Lower lobe of right lung (tissue), 2 donors: Measurements from ENCODE around the gene SFXN2. TPM values are rescaled to one million over a fixed set of nuclear protein-coding genes. Genes with fewer than 3 reads are reported as not detected.
"Not testable (repeated sequence)": the region's sequence is repeated elsewhere in the genome, so short reads cannot be mapped to it uniquely, and the experiment has no call there.

Experiments
- ATAC-seq, 2 donors: fragments of 200-7000 bp; cut with Tn5 transposase; one replicate each; pipeline ENCODE4 v1.9.1; 2020 to 2022; ENCODE audit warnings: mild to moderate bottlenecking in 2 of 2, moderate library complexity in 2 of 2
- DNase-seq: peaks from one replicate; pipeline ENCODE4 v3.0.0-alpha.2; 2020
- H3K27ac ChIP-seq: fragments of 200-600 bp; one replicate; pipeline ENCODE4 v1.8.0; 2022
- H3K27me3 ChIP-seq: fragments of 200-600 bp; one replicate; pipeline ENCODE4 v1.8.0; 2022; ENCODE audit warnings: low read depth
- H3K36me3 ChIP-seq: fragments of 200-600 bp; one replicate; pipeline ENCODE4 v1.8.0; 2022; ENCODE audit warnings: mild to moderate bottlenecking
- H3K4me1 ChIP-seq: fragments of 200-600 bp; one replicate; pipeline ENCODE4 v1.8.0; 2022
- H3K4me3 ChIP-seq: fragments of 200-600 bp; one replicate; pipeline ENCODE4 v1.8.0; 2022; ENCODE audit warnings: mild to moderate bottlenecking
- H3K9me3 ChIP-seq: fragments of 200-600 bp; one replicate; pipeline ENCODE4 v1.8.0; 2022
- intact Hi-C: fragments of 100-400 bp; cut with DNase I; formaldehyde crosslinking; loops from one replicate; pipeline ENCODE4 v1.11.0; 2022
- total RNA-seq: library from RNA; stranded (reverse); fragmentation: NEBNext Ultra II Directional; extraction: Animal tissue kit (Norgen Biotek cat#: 25700); gene quantifications from one replicate; pipeline ENCODE4 v1.2.1, GENCODE V29; 2021
- TF ChIP-seq, protein P1 (sequence below): fragments of 200-600 bp; IDR thresholded peaks from one replicate; pipeline ENCODE4 v1.8.0; 2022; ENCODE audit warnings: antibody characterized with exemption, mild to moderate bottlenecking
- donor health status: DM: no; HTN: yes; CAD: no; lungs with severe emphysema.

Gene SFXN2
- total RNA-seq, 1 donor from 2014 or later = 10.0 TPM

DNA sequence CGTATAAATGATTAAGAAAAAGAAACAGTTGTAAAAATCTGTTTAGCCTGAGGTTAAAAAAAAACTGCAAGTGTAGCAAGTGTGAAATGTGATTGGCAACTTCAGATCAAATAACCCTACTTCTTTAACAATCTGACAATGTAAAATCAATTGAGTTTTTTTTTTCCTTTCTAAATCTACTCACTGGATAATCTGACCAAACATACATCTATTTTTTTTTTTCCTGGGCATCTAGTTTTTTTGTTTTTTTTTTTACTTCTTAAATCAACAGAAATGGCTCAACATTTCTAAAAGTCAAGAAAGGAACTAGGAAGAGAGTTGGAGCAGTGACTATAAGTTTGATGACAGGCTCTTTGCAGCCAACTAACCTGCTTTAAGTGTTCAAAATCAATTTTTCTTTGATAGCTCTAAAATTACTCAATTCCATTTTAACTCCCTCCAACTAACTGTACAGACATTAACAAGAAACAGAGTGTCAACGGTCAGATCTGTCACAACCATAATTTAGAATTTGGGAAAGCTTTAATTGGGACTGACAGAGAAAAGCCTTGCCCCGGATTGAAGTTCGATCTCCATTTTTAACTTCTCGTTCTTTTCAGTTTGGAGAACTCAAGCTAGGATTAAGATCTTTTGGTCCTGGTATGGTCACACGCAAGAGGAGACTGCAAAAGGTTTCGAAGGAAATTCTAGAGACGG is 1.4 kb upstream of the SFXN2 start:
- Histone ChIP-seq H3K9me3 (no peaks in the 10 kb centered on the region), H3K27ac (peak overlapping the region; percentile 85), H3K36me3 (no peaks in the 10 kb centered on the region), H3K4me3 (peak overlapping the region; percentile 99), H3K4me1 (peaks cover 19% of the 10 kb centered on the region), H3K27me3 (no peaks in the 10 kb centered on the region)
- ATAC-seq (no peak), DNase-seq (no peak)
- intact Hi-C loops = no loop called here
- TF ChIP-seq, protein P1, sequence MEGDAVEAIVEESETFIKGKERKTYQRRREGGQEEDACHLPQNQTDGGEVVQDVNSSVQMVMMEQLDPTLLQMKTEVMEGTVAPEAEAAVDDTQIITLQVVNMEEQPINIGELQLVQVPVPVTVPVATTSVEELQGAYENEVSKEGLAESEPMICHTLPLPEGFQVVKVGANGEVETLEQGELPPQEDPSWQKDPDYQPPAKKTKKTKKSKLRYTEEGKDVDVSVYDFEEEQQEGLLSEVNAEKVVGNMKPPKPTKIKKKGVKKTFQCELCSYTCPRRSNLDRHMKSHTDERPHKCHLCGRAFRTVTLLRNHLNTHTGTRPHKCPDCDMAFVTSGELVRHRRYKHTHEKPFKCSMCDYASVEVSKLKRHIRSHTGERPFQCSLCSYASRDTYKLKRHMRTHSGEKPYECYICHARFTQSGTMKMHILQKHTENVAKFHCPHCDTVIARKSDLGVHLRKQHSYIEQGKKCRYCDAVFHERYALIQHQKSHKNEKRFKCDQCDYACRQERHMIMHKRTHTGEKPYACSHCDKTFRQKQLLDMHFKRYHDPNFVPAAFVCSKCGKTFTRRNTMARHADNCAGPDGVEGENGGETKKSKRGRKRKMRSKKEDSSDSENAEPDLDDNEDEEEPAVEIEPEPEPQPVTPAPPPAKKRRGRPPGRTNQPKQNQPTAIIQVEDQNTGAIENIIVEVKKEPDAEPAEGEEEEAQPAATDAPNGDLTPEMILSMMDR = no peak

DNA sequence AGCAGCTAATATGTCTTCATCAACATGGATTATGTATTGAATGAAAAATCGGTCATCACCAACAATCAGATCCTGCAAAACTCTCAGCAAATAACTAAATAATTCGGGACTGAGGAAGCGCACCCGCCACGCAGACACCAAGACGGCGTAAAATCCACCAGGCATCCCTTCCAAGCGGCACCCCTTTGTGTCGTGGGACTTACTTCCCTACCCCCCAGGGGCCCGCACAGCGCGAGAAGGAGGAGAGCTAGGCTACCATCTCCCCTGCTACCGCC is 960 bp upstream of the SFXN2 start:
- Histone ChIP-seq H3K9me3 (no peaks in the 10 kb centered on the region), H3K36me3 (no peaks in the 10 kb centered on the region), H3K4me1 (peaks cover 19% of the 10 kb centered on the region), H3K27ac (peak overlapping the region; percentile 85), H3K4me3 (peak overlapping the region; percentile 99), H3K27me3 (no peaks in the 10 kb centered on the region)
- TF ChIP-seq, protein P1 = no peak
- ATAC-seq (peak; percentile 75 to 82), DNase-seq (no peak)
- intact Hi-C loops = no loop called here

DNA sequence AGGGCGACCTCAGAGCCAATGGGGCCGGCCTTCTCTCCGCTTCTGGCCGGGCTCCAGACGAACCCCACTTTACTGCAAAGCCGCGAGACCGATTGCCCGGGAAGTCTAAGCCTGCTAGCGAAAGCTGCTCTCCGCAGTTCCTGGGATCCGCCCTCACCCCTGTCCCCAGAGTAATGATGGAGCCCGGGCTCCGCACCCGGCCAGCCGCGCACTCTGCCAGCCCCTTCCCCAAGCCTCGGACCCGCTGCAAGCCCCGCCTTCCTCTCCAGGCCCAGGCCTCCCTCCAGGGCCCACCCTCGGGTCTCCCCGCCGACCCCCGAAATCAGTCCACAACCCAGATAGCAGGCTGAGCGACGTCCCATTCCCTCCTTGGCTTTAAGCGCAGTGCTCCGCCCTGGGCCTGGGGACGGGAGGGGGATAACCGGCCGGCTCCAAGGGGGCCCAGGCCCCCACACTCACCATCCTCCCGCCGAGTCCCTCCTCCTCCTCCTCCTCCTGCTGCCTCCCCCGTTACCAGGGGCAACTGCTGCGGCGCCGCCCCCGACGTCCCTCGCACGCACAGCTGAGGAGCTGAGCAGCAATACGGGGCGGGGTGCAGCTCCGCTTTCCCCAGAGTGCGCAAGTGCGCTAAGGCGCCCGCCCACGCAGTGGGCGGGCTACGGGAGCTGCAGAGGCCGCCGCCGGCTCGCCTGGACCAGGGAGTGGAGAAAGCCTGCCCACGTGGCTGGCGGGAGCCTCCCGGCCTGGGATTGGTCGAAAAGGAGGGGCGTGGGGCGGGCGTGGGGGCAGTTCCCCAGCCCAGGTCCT is 419 bp upstream of the SFXN2 start, which contains the start of gene ARL3:
TSS of gene ARL3 (minus strand) at position 584 of the 807 bp plus-strand sequence. CDS start at position 462, 122 bp downstream.
- ATAC-seq (peak; percentile 99), DNase-seq (peak; percentile 99)
- Histone ChIP-seq H3K9me3 (no peaks in the 10 kb centered on the region), H3K36me3 (no peaks in the 10 kb centered on the region), H3K4me1 (peaks cover 19% of the 10 kb centered on the region), H3K27me3 (no peaks in the 10 kb centered on the region), H3K27ac (peak within 1 kb of the TSS; percentile 85), H3K4me3 (peak within 1 kb of the TSS; percentile 99)
- intact Hi-C loops = no loop called here
- TF ChIP-seq, protein P1 = peak; percentile 40

DNA sequence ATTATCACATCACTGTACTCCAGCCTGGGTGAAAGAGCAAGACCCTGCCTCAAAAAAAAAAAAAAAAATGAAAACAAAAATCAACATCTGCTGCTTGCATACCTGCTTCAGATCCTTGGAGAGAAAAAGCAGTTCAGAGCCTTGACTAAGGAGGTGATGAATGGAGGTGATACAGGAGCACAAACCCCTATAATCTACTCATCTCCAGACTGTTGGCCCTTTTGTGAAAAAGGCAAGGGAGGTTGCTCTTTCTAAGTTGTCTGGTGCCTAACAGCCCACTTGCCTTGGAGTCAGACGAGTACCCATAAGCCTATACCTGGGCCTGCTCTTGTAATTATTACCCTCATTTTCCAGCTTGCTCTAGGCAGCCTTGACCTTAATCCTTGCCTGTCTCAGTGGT is 1.4 kb downstream of the SFXN2 start:
- Histone ChIP-seq H3K27ac (no peak overlapping the region), H3K4me3 (no peak overlapping the region)

DNA sequence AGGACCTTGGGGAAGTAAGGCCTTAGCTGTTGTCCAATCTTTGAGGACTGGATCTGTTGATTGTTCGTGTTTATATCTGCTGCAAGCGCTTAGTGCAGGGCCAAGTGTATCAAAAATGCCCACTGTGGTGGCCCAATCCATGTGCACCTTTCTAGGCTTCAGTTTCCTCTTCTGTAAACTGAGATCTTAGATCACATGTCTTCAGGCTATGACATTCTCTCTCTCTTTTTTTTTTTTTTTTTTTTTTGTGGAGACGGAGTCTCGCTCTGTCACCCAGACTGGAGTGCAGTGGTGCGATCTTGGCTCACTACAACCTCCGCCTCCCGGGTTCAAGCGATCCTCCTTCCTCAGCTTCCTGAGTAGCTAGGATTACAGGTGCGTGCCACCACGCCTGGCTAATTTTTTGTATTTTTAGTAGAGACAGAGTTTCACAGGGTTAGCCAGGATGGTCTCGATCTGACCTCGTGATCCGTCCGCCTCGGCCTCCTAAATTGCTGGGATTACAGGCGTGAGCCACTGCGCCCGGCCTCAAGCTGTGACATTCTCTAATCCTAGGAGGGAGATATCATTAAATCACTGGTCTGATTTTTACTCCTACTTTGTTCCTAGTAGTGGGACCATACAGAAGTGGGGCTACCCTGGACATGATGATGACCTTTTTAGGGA is 2.6 kb downstream of the SFXN2 start:
- H3K9me3 ChIP-seq, ATAC-seq, intact Hi-C loops, H3K36me3 ChIP-seq, H3K27ac ChIP-seq, DNase-seq, H3K27me3 ChIP-seq, H3K4me3 ChIP-seq: not testable (repeated sequence)
- peaks cover 19% of the 10 kb centered on the region for H3K4me1 ChIP-seq

More for the DNA sequence above, 1.4 kb downstream of the SFXN2 start:
- intact Hi-C loops = no loop called here
- Histone ChIP-seq H3K4me1 (peaks cover 19% of the 10 kb centered on the region), H3K27me3 (no peaks in the 10 kb centered on the region), H3K36me3 (no peaks in the 10 kb centered on the region), H3K9me3 (no peaks in the 10 kb centered on the region)
- ATAC-seq (no peak), DNase-seq (no peak)
- TF ChIP-seq, protein P1 = no peak
